HG03196 (cell line): Measurements from ENCODE around the gene LCLAT1.
"Not testable (repeated sequence)": the region's sequence is repeated elsewhere in the genome, so short reads cannot be mapped to it uniquely, and the experiment has no call there.

Experiments
- ATAC-seq: cut with Tn5 transposase; IDR thresholded peaks from one replicate; pipeline ENCODE4 v1.9.1; 2021; ENCODE audit not compliant: unreplicated experiment

LCLAT1 gene

DNA sequence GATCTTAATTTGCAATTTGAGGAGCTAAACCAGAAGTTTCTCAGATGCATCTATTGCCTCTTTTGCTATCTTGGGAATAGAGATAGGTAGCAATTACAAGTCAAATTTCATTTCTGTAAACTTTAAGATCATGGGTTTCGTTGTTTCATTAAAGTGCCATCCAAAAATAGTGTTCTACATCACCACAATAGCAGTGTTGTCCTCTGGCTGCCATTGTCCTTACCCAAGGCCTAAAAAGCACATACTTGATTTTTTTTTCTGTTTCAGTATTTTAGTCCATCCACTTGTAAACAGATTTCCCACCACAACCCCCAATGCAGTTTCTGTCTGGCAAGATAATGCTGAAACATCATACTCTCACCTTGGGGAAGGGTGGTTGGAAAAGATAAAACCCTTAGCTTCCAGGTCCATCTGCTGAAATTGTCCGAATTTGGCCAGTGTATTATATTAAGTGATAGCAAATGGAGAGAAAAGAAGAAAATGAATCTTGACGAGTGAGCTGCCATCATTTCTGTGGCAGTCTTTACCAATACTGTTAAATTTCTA lies 136.2 kb downstream of the LCLAT1 start:
- ATAC-seq, result no peak

DNA sequence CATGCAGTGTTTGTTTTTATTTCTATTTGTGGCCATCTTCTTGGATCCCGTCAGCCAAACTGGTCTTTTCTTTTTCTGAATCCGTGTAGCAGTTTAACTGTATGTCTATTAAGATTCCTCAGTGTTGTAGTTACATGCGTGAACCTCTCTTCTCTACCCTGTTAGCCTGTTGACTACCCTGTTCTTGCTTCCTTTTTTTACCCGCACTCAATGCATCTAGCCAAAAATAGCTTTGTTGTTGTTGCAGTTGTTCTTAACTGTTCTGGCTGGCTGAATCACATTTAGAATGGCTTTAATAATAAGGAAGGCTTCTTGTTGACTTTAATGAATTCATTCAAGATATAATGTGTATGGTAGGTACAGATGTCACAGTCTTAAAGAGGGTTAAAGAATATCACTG lies 137.1 kb downstream of the LCLAT1 start:
- ATAC-seq, result no peak

DNA sequence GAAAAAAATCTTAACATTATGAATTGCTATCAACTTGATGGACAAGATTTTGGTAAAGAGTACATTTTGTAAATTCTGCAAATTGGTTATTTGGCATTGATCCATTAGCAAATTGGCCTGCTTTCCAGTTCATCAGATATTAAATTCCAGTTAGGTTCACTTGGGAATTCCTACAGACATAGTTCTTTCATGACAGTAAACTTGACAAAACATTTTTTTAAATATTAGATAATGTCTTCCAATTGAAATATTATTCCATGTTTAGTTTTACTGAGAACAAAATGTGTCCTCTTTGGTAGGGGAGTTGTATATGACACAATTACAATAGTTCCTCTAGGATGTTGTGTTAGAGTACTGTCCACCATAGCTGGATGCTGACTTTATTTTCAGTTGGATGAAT lies 141.9 kb downstream of the LCLAT1 start:
- ATAC-seq, result no peak

DNA sequence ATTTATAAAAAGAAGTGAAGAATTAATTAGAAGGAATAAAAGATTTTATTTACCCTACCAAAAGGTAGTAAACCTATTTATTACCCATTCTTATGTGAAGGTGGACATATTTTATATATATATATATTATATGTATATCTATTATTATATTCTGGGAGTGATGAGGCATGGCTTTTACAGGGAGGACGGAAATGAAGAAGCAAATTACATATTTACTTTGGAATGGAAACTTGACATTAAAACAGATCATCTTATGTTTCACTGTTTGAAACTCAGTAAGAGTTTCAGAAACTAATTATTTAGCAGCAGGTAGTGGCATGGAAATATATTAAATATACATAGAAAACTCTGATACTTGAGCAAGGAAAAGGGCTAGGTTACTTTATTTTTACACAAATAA lies 143.4 kb downstream of the LCLAT1 start:
- no peak for ATAC-seq

DNA sequence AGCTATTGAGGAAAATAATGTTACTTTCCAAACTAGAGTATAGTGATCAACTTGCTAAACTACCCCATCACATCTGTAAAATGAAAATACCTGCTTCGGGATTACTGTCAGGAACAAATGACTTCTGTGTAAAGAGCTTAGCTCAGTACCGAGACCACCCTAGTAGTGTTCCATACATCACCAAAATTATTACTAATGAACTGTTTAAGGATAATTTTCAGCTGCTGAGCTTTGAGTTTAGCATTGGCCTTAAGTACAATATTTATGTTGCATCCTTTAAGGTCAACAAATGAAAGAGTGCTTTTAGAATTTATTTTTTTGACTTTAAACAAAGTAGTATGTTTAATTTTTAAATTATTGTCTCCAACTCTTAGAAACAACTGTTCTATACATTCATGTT lies 144.1 kb downstream of the LCLAT1 start:
- no peak for ATAC-seq

DNA sequence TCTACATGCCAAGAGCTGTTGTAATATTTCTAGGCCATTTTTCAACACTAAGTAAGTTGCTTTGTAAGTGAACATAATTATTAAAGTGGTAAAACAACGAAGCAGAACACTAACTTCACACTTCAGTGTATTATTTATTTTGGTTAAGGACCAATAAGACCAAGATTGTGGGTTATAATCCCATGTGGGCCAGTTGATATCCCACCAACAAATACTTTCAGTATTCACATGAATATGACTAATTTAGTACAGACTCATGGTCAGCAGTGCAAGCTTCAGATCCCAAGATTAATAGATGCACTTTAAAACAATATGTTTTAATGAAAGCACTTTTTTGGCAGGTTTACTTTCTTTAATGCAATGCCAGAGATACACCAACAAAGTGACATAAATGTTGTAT lies 154.3 kb downstream of the LCLAT1 start:
- no peak for ATAC-seq

DNA sequence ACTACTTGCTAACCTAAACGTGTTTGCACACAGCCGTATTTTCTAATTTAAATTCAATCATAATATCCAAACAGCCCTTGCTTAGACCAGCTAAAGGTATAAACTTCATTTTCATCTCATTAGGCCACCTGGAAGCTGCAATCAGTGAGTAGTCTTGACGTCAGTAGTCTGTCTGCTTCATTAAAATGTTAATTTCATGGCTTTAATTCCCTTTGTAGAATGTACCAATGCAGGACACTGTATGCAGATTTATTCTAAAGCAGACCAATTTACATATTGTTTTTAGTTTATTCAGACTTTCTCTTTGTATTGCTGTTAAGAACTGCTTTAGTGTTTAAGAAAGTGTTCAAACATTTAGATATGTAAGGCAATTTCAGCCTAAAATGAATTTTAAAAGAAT lies 158.2 kb downstream of the LCLAT1 start:
- no peak for ATAC-seq

DNA sequence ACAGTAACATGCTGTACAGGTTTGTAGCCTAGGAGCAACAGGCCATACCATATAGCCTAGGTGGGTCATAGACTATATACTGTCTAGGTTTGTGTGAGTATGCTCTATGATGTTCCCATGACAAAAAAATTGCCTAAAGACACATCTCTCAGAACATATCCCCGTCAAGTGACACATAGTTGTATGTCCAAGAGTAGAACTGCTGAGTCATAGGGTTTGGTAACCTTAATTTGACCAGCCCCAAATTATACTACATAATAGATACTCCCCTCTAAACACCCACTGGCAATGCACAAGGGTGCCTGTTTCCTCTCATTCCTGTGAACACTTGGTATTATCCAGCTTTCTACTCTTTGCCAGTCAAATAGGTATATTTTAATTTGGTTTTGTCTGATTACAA lies 161.6 kb downstream of the LCLAT1 start:
- no peak for ATAC-seq

DNA sequence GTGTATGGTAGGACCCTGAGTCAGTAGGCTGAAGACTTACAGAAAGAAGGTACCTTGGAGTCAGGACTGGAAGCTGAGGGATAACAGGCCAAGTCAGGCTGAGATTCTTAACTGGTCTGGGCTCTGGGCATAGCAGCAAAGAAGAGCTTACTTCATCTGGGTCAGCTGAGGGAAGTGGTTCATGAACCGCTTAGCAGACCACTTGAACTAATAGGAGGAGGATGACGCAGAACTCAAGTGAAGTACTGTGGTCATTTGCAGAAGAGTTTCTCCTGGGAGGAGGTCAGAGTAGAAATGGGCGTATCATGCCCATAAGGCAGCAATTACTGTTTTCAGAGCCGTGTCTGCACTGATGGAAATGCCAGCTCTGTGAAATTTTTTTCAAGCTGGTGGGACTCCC lies 164.5 kb downstream of the LCLAT1 start:
- ATAC-seq, result no peak

DNA sequence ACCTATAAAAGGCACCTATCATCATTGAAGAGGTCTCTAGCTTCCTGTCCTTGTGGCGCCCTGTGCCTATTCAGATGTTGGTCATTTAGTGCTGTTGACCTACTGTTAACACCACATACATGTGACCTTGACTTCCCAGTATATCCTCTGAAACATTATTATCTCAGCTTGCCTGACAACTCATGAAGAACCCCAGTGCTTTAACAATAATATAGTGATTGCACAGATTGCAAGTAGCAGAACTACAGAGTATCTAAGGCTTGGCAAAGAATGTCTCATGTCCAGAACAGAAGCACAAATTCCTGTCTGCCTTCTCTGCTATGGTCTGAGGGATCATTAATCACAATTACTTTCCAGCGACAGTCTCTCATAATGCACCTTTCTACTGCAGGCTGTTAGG lies 165.3 kb downstream of the LCLAT1 start:
- ATAC-seq, result no peak

DNA sequence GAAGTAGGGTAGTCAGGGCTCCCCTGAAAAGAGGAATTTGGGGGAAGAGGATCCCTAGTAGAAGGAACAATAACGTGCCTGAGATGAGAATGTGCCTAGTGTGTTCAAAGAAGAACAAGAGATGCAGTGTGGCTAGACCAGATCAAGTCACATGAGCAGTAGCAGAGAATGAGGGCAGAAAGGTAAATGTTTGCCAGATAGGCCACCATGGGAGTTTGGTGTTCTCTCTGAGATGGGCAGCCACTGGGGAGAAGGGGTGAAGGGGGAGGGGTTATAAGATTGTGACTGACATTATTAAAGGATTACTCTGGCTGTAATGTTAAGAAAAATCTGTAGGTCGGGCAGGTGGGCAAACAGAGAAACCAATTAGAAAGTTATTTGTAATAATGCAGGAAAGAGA lies 166.0 kb downstream of the LCLAT1 start:
- no peak for ATAC-seq

DNA sequence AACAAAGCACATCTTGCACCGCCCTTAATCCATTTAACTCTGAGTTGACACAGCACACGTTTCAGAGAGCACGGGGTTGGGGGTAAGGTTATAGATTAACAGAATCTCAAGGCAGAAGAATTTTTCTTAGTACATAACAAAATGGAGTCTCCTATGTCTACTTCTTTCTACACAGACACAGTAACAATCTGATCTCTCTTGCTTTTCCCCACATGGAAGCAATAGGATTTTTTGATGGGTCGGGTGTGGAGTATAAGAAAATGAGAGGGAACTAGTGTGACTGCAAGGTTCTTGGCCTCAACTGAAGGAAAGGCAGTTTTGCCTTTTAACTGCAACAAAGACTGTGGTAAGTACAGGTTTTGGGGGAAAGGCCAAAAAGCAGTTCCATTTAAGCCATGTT lies 167.2 kb downstream of the LCLAT1 start:
- not testable (repeated sequence) for ATAC-seq

DNA sequence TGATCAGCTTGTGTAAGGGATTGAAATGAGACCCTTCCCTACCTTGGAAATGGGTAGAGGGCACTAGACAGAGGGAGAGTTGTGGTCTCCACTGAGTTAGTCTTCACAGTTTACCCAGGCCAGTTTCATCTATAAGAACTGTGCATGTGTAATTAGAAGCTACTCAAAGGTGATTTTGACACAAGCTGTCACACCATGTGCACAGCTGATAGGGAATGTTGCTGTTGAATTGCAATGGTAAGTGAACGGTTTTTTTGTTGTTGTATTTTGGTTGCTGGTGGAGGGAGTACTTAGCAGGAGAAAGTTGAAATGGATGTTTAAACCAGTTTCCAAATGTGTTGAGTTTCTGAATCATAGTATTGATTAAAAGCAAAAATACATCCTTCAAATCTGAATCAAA lies 168.9 kb downstream of the LCLAT1 start:
- ATAC-seq, result no peak

DNA sequence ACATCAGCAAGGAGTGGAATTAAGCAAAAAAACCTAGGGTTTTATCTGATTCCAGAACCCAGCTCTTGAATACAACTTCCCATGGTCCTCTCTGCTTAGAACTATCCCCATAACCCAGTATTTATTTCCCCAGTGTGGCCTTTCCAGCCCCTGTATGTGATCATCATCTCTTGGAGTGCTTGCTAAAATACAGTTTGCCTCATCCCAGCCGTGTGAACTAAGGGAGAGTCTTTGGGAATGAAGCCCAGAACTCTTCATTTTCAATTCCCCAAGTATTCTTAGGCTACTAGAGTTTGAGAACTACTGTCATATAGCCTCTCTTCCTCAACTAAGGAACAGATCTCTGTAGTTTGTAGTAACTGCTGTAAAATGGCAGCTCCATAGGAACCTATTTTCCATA lies 173.1 kb downstream of the LCLAT1 start:
- ATAC-seq, result no peak

DNA sequence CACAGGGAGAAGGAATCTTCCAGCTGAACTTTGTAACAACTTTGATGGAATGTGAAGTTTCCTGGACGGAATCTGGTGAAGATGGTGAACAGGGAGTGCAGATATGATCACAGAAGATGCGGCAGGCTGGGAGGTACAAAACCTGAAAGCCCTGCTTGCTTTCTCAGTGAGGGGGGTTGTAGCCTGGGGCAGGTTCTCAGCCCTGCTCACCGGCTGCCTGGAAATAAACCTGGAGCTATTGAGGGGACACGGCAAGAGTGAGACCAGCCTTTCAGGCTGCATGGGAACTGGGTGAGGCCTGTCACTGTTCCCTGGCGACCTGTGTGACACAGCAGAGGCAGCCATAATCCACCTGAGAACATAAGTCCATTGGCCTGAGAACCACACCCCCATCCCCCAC lies 174.8 kb downstream of the LCLAT1 start:
- no peak for ATAC-seq

DNA sequence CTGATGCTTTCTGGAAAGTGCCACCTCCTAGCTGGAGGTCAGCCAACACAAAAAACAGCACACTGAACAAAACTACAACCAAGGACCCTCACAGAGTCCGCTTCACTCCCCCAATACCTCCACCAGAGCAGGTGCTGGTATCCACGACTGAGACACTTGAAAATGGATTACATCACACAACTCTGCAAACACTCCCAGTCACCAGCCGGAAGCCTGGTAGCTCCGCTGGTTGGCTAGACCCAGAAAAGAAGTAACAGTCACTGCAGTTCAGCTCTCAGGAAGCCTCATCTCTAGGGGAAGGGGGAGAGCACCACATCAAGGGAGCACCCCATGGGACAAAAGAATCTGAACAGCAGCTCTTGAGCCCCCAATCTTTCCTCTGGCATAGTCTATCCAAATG lies 175.4 kb downstream of the LCLAT1 start:
- no peak for ATAC-seq

DNA sequence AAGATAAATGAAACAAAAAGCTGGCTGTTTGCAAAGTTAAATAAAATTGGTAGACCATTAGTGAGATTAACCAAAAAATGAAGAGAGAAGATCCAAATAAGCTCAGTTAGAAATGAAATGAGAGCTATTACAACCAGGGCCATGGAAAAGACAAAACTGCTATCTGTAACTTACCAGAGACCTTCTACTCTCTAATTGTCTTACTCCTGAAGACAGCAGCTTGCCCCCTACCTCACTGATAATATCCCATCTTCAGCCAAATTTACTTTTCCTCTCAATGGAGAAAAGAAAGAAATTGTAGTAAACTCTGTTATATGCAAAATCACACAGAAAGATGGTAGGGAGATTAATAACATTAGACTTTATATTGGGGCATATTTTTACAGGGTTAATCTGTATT lies 178.2 kb downstream of the LCLAT1 start:
- ATAC-seq, result no peak

DNA sequence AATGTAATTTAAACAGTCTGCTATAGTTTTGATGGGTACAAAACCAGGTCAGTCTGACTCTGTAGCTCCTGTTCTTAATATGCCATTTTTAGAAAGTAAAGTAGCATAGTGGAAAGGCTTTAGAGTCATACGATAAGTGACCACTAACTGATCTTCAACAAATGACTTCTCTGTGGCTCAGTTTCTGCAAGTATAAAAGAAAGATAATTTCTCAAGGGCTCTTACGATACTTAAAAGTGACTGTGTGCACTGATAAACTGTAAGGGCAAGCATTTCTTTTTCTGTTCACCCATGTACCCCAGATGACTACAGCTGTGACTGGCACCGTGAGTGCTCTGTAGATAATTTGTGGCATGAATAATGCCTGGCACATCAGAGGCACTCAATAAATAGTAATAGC lies 178.7 kb downstream of the LCLAT1 start:
- ATAC-seq, result no peak

DNA sequence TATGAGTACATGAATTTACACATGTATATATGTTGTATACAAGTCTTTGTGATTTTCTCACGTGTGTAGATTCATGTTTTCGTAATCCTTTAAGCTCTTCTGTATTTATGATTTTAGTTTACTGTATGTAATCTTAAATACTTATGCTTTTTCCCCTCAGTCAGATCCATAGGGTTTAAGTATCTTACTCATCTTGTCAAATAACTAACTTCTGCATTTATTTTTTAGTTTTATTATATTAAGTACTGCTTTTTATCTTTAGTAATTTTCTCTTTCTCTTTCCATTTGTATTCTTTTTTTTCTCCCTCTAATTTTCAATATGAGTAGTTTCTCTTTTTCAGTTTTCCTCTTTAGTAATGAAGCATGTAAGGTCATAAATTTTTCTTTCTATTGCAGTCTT lies 179.4 kb downstream of the LCLAT1 start:
- no peak for ATAC-seq

DNA sequence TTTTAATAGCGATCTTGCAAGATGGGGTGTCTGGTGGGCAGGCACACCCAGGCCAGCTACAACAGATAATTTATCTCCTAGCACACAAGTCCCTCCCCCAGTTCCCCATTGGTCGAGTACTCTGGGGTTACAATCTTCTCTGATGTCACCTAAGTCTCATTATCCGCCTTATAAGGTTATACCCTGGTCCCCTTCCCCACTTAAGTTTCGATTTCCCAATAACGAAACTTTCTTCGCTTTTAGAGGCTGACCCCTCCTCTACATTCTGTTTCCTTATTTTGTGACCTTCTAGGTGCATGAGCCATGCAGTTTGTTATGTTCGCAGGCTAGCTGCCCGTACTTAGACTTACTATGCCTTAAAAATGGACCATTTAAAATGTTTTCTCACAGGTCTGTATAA lies 180.1 kb downstream of the LCLAT1 start:
- ATAC-seq, result no peak

DNA sequence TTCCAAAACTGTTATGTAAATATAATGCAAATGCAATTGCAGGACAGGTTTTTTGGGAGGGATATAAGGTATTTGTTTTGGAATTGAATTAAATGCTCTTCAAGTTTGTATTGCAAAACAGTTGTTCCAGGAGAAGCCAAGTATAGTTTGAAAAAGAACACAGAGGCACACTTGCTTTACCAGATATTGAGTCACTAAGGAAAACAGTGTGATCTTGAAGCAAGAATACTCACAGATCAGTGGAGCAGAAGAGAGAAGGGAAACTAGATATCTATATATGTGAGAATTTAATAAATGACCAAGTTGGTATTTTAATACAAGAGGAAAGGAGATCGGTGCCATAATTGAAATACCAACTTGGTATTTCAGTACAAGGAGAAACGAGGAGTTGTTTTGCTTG lies 181.3 kb downstream of the LCLAT1 start:
- no peak for ATAC-seq

DNA sequence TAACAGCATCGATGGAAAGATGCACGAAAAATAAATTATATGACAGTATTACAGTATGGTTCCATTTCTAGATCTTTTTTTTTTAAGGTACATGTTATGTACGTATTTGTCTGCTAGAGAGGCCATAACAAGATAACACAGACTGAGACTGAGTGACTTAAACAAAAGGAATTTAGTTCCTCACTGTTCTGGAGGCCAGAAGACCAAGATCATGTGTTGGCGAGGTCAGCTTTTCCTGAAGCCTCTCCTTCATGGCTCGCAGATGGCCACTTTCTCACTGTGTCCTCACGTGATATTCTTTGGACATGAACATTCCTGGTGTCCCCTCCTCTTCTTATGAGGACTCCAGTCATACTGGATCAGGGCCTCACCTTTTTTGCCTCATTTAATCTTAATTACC lies 182.8 kb downstream of the LCLAT1 start:
- ATAC-seq, result no peak

DNA sequence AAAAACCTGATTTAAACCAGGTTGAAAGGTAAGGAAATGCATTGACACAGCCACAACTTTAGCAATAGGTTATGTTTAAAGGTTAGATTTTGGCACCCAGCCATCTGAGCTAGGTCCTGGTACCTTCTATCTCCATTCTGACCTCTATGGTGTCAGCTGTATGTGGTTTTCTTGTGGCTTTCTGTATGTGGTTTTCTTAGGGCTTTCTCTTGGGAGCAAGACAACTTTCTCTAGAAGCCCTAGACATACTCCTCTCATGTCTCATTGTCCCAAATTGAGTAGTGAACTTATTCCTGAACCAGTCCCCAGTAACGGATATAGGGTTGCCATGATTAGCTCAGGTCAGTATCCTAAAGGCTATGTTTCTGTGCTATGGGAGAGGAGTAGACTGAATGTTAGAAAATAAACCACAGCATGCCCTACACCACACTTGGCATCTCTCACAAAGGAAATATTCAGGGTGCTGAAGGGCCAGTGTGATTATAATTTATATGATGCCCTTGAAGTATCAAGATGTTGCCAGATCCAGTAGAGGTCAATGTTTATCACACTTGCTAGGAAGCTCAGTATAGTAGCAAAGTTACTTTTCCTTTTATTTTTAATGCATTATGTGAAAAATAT lies 184.1 kb downstream of the LCLAT1 start:
- no peak for ATAC-seq
